ENCODE results near the gene ZNF746. TPM values are rescaled to one million over a fixed set of nuclear protein-coding genes. Genes with fewer than 3 reads are reported as not detected.

Gene ZNF746
- total RNA-seq, 1 donor from 2014 or later: 24.7 TPM

DNA sequence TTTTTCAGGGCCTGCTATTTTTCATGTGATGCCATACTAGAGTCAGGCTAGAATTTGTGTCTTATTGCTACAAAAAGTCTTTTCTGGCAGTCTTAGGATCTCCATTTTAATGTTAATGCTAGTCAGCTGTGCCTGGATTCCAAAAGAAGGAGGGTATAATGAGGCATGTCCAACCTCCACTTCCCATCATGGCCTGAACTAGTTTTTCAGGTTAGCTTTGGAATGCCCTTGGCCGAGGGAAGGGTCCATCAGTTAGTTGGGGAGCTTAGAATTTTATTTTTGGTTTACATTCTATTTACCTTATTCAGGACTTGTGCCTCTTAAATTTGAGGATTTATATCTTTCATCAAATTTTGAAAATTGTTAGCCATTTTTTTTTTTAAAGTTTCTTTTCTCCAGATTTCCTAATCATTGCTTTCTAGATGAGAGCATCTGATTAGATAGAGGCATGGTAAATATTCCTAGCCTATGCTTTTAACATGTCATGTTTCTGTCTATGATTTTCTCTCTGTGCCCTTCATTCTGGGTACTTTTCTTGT lies 30.2 kb downstream of the ZNF746 start:
- H3K79me2 ChIP-seq (ENCODE audit: insufficient read depth, low read length): no peaks in the 10 kb centered on the region
- peaks cover 8% of the 10 kb centered on the region for H3K9me3 Mint-ChIP-seq (ENCODE audit: unreplicated experiment)
- H3K27me3 Mint-ChIP-seq (ENCODE audit: low read depth, unreplicated experiment): peaks cover 5% of the 10 kb centered on the region
- H4K20me1 ChIP-seq (ENCODE audit: insufficient read depth, low read length): peaks cover 2% of the 10 kb centered on the region
- H3K4me3 ChIP-seq (ENCODE audit: insufficient read depth, low read depth, low read length): no peak overlapping the region
- DNase-seq (ENCODE audit: low read depth): no peak
- no peak overlapping the region for H3K9ac ChIP-seq (ENCODE audit: low read length)
- no peak overlapping the region for H3K4me2 ChIP-seq (ENCODE audit: low read length)
- no peak for FAIRE-seq
- no peak overlapping the region for H3K27ac Mint-ChIP-seq (ENCODE audit: unreplicated experiment)
- no peak overlapping the region for H2AFZ ChIP-seq (ENCODE audit: low read depth, low read length)
- H3K4me1 Mint-ChIP-seq (ENCODE audit: low read depth, unreplicated experiment): no peaks in the 10 kb centered on the region
- H3K4me3 Mint-ChIP-seq (ENCODE audit: unreplicated experiment): no peak overlapping the region
- no peak for TF ChIP-seq EZH2 (IDR thresholded peaks at IDR 0.05; ENCODE audit: insufficient read depth, low read length)
- TF ChIP-seq, protein P1, sequence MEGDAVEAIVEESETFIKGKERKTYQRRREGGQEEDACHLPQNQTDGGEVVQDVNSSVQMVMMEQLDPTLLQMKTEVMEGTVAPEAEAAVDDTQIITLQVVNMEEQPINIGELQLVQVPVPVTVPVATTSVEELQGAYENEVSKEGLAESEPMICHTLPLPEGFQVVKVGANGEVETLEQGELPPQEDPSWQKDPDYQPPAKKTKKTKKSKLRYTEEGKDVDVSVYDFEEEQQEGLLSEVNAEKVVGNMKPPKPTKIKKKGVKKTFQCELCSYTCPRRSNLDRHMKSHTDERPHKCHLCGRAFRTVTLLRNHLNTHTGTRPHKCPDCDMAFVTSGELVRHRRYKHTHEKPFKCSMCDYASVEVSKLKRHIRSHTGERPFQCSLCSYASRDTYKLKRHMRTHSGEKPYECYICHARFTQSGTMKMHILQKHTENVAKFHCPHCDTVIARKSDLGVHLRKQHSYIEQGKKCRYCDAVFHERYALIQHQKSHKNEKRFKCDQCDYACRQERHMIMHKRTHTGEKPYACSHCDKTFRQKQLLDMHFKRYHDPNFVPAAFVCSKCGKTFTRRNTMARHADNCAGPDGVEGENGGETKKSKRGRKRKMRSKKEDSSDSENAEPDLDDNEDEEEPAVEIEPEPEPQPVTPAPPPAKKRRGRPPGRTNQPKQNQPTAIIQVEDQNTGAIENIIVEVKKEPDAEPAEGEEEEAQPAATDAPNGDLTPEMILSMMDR (IDR thresholded peaks at IDR 0.05; ENCODE audit: insufficient read depth, low read depth, low read length): no peak
- H3K9me3 ChIP-seq (ENCODE audit: insufficient read depth, low read depth, low read length): peaks cover 2% of the 10 kb centered on the region
- peaks cover 3% of the 10 kb centered on the region for H3K36me3 ChIP-seq (ENCODE audit: insufficient read depth, low read length)
- H3K27me3 ChIP-seq (ENCODE audit: insufficient read depth, low read length): no peaks in the 10 kb centered on the region
- no peak overlapping the region for H3K27ac ChIP-seq (ENCODE audit: low read depth, low read length)
- peaks cover 21% of the 10 kb centered on the region for H3K36me3 Mint-ChIP-seq (ENCODE audit: low read depth, unreplicated experiment)
- no peaks in the 10 kb centered on the region for H3K4me1 ChIP-seq (ENCODE audit: insufficient read depth, low read length)

DNA sequence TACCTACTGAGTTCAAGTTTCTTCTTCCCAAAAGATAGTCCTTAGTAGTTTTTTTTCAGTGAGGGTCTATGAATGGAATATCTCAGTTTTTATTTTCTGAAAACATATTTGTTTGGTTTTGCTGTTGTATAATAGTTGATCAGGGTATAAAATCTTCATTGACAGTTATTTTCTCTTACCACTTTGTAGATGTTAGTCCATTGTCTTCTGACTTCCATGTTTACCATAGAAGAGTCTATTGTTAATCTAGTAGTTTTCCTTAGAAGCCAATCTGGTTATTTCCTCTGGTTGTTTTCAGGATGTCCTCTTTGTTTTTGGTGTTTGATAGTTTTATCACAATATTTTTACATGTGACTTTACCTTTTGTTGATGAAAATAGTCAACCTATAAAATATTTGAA lies 31.2 kb downstream of the ZNF746 start:
- Histone ChIP-seq H4K20me1 (ENCODE audit: insufficient read depth, low read length) (no peaks in the 10 kb centered on the region), H3K4me3 (ENCODE audit: insufficient read depth, low read depth, low read length) (no peak overlapping the region), H3K9ac (ENCODE audit: low read length) (no peak overlapping the region), H3K27me3 (ENCODE audit: insufficient read depth, low read length) (no peaks in the 10 kb centered on the region), H3K4me2 (ENCODE audit: low read length) (no peak overlapping the region), H2AFZ (ENCODE audit: low read depth, low read length) (no peak overlapping the region), H3K36me3 (ENCODE audit: insufficient read depth, low read length) (no peaks in the 10 kb centered on the region), H3K4me1 (ENCODE audit: insufficient read depth, low read length) (no peaks in the 10 kb centered on the region), H3K79me2 (ENCODE audit: insufficient read depth, low read length) (no peaks in the 10 kb centered on the region), H3K9me3 (ENCODE audit: insufficient read depth, low read depth, low read length) (peaks cover under 1% of the 10 kb centered on the region), H3K27ac (ENCODE audit: low read depth, low read length) (no peak overlapping the region)
- peaks cover 14% of the 10 kb centered on the region for H3K36me3 Mint-ChIP-seq (ENCODE audit: low read depth, unreplicated experiment)
- FAIRE-seq (no peak), DNase-seq (ENCODE audit: low read depth) (no peak)
- peaks cover 5% of the 10 kb centered on the region for H3K27me3 Mint-ChIP-seq (ENCODE audit: low read depth, unreplicated experiment)
- TF ChIP-seq, protein P1 (IDR thresholded peaks at IDR 0.05; ENCODE audit: insufficient read depth, low read depth, low read length): no peak
- no peak for TF ChIP-seq EZH2 (IDR thresholded peaks at IDR 0.05; ENCODE audit: insufficient read depth, low read length)
- no peak overlapping the region for H3K4me3 Mint-ChIP-seq (ENCODE audit: unreplicated experiment)
- peaks cover 8% of the 10 kb centered on the region for H3K9me3 Mint-ChIP-seq (ENCODE audit: unreplicated experiment)
- H3K4me1 Mint-ChIP-seq (ENCODE audit: low read depth, unreplicated experiment): no peaks in the 10 kb centered on the region
- no peak overlapping the region for H3K27ac Mint-ChIP-seq (ENCODE audit: unreplicated experiment)

DNA sequence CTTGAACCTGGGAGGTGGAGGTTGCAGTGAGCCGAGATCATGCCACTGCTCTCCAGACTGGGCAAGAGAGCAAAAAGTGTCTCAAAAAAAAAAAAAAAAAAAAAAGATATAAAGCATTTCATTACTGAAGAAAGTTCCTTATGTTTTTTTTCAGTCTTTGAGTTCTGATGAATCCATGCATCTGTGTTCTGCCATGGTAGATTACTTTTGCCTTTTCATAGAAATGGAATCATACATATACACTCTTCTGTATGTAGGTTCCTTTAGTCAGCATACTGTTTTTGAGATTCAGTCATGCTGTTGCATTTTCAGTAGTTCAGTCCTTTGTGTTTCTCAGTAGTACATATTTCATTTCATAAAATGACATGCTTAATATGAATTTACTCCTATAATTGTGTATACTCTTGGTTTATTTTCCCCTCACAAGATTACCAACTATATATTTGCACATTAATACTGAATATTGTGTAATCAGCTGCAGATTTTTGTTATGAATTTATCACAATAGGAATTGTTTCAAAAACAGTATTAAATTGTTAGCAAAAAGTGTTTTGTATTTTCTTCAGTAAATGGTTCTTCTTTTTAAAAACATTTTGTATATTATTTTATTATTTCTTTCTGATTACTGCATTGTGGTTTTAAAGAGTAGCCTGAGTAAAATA lies 34.0 kb downstream of the ZNF746 start:
- peaks cover 6% of the 10 kb centered on the region for H3K4me1 ChIP-seq (ENCODE audit: insufficient read depth, low read length)
- no peak overlapping the region for H3K9ac ChIP-seq (ENCODE audit: low read length)
- TF ChIP-seq, protein P1 (IDR thresholded peaks at IDR 0.05; ENCODE audit: insufficient read depth, low read depth, low read length): no peak
- no peak for TF ChIP-seq EZH2 (IDR thresholded peaks at IDR 0.05; ENCODE audit: insufficient read depth, low read length)
- Mint-ChIP-seq H3K27me3 (ENCODE audit: low read depth, unreplicated experiment) (peaks cover 5% of the 10 kb centered on the region), H3K36me3 (ENCODE audit: low read depth, unreplicated experiment) (peaks cover 6% of the 10 kb centered on the region), H3K4me1 (ENCODE audit: low read depth, unreplicated experiment) (peaks cover 5% of the 10 kb centered on the region), H3K27ac (ENCODE audit: unreplicated experiment) (no peak overlapping the region), H3K9me3 (ENCODE audit: unreplicated experiment) (peaks cover 6% of the 10 kb centered on the region), H3K4me3 (ENCODE audit: unreplicated experiment) (no peak overlapping the region)
- DNase-seq (ENCODE audit: low read depth): no peak
- no peak overlapping the region for H2AFZ ChIP-seq (ENCODE audit: low read depth, low read length)
- no peak overlapping the region for H3K4me3 ChIP-seq (ENCODE audit: insufficient read depth, low read depth, low read length)
- peaks cover 14% of the 10 kb centered on the region for H3K79me2 ChIP-seq (ENCODE audit: insufficient read depth, low read length)
- peaks cover 8% of the 10 kb centered on the region for H4K20me1 ChIP-seq (ENCODE audit: insufficient read depth, low read length)
- H3K36me3 ChIP-seq (ENCODE audit: insufficient read depth, low read length): no peaks in the 10 kb centered on the region
- H3K27me3 ChIP-seq (ENCODE audit: insufficient read depth, low read length): no peaks in the 10 kb centered on the region
- FAIRE-seq: no peak
- no peak overlapping the region for H3K27ac ChIP-seq (ENCODE audit: low read depth, low read length)
- H3K9me3 ChIP-seq (ENCODE audit: insufficient read depth, low read depth, low read length): no peaks in the 10 kb centered on the region
- H3K4me2 ChIP-seq (ENCODE audit: low read length): no peak overlapping the region
